Retinal pigment epithelial cell (primary cell): Measurements from ENCODE around the gene PRR7.

Experiments
- DNase-seq: peaks from one replicate; pipeline ENCODE4 v3.0.0-alpha.2; 2010; ENCODE audit warnings: low read depth
- H3K4me3 ChIP-seq: 2 replicates; pipeline ENCODE4 v1.5.1; 2011; ENCODE audit warnings: mild to moderate bottlenecking, low read length, control low read depth, moderate library complexity
- TF ChIP-seq, protein P1 (sequence below): conservative IDR thresholded peaks from 2 replicates; pipeline ENCODE4 v1.5.1; 2011; ENCODE audit warnings: low read depth, low read length, control low read depth, inconsistent platforms

PRR7 gene

GRCh38 chr5:177430140-177430951 is 16.3 kb upstream of the PRR7 start:
- TF ChIP-seq, protein P1, sequence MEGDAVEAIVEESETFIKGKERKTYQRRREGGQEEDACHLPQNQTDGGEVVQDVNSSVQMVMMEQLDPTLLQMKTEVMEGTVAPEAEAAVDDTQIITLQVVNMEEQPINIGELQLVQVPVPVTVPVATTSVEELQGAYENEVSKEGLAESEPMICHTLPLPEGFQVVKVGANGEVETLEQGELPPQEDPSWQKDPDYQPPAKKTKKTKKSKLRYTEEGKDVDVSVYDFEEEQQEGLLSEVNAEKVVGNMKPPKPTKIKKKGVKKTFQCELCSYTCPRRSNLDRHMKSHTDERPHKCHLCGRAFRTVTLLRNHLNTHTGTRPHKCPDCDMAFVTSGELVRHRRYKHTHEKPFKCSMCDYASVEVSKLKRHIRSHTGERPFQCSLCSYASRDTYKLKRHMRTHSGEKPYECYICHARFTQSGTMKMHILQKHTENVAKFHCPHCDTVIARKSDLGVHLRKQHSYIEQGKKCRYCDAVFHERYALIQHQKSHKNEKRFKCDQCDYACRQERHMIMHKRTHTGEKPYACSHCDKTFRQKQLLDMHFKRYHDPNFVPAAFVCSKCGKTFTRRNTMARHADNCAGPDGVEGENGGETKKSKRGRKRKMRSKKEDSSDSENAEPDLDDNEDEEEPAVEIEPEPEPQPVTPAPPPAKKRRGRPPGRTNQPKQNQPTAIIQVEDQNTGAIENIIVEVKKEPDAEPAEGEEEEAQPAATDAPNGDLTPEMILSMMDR, result no peak
- DNase-seq, result no peak
- H3K4me3 ChIP-seq, result no peak overlapping the region

DNA sequence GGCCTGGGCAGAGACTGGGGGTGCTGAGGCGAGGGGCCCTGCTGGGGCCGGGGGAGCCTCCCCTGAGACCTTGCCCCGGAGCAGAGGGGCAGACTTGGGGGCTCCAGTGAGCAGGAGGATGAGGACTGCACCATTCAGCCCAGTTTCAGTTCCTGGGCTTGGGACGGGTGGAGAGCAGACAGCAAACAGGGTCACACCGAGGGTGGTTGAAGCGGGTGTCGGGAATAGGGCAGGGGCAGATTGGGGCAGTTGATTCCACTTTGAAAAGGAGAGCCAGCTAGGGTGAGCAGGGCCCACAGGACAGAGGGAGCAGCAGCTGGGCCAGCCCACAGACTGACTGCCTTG is 15.7 kb upstream of the PRR7 start:
- TF ChIP-seq, protein P1, result no peak
- no peak for DNase-seq
- H3K4me3 ChIP-seq, result no peak overlapping the region

DNA sequence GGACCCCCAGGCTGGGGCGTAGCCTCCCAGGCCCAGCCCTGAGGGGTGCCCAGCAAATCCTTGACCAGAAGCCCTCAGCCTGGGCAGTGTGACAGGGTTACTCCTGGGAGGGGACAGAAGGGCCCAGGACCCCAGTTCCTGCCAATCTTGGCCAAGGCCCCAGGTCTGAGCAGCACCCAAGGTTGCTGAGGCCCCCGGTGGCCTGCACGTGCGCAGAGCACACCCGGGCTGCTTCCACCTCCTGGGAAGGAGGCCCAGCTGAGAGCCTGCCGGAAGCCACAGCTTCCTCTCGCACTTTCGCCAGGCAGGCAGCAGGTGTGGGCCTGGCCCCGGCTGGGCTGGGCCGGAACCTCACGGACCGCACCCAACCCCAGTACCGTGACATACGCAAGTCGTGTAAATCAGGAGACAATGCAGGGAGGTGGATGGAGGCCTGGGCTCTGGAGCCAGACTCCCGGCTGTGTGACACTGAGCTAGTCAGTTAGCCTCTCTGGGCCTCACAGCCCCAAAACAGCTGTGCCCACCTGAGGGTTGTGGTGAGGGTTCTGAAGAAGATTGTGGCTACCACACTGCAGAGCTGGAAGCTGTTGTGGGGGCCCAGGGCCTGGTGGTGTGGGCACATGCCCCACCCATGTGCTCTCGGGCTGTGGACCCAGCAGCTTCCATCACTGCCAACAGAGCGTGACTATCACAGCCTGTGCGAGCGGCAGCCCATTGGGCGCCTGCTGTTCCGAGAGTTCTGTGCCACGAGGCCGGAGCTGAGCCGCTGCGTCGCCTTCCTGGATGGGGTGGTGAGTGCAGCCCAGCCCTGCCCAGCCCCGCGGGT is 15.1 kb upstream of the PRR7 start:
- TF ChIP-seq, protein P1, result no peak
- DNase-seq, result no peak
- no peak overlapping the region for H3K4me3 ChIP-seq

GRCh38 chr5:177432143-177432838 is 14.3 kb upstream of the PRR7 start:
- H3K4me3 ChIP-seq, result no peak overlapping the region
- TF ChIP-seq, protein P1, result no peak
- DNase-seq, result no peak

GRCh38 chr5:177432839-177433657 is 13.6 kb upstream of the PRR7 start:
- no peak overlapping the region for H3K4me3 ChIP-seq
- TF ChIP-seq, protein P1, result no peak
- DNase-seq, result no peak

DNA sequence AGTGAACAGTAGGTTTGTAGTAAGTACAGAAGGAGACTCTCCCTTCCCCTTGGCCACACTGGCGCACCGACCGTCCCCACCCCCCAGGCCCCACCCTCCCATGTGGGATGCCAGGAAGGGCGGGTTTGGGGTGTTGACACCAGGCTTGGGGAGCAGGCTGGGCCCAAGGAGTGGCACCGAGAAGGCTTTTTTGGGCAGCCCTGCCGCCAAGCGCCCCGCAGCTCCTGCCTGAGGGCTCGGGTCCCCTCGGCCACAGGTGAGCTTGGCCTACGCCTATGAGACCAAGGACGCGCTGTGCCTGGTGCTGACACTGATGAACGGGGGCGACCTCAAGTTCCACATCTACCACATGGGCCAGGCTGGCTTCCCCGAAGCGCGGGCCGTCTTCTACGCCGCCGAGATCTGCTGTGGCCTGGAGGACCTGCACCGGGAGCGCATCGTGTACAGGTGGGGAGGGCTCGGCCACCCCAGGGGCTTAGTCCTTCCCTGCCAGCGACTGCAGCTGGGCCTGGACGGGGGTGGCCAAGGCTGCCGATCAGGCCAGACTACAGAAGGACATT is 12.9 kb upstream of the PRR7 start:
- no peak for DNase-seq
- TF ChIP-seq, protein P1, result no peak
- no peak overlapping the region for H3K4me3 ChIP-seq
